ENCODE results near the gene CIC.
"Not testable (repeated sequence)": the region's sequence is repeated elsewhere in the genome, so short reads cannot be mapped to it uniquely, and the experiment has no call there.

CIC gene

GRCh38 chr19:42335971-42336370, 66.9 kb downstream of the CIC start:
- DNase-seq = no peak

- not testable (repeated sequence) for DNase-seq
Measured at GRCh38 chr19:42339126-42339860, 70.2 kb downstream of the CIC start.

- DNase-seq = not testable (repeated sequence)
Measured at GRCh38 chr19:42339922-42340321, 70.9 kb downstream of the CIC start.

- no peak for DNase-seq
Measured at GRCh38 chr19:42343344-42344110, 74.5 kb downstream of the CIC start.

- no peak for DNase-seq
Measured at GRCh38 chr19:42344336-42344893, 75.4 kb downstream of the CIC start.

Data from NCI-H1105 (cell line).